ENCODE results near the gene RNF217.
"Not testable (repeated sequence)": the region's sequence is repeated elsewhere in the genome, so short reads cannot be mapped to it uniquely, and the experiment has no call there.

The RNF217 gene

GRCh38 chr6:125066964-125067363 lies 104.7 kb downstream of the RNF217 start:
- DNase-seq: no peak

- DNase-seq: no peak
Measured at GRCh38 chr6:125067552-125067951, 105.3 kb downstream of the RNF217 start.

GRCh38 chr6:125073071-125073470 lies 110.8 kb downstream of the RNF217 start:
- DNase-seq: no peak

GRCh38 chr6:125074120-125074519 lies 111.9 kb downstream of the RNF217 start:
- DNase-seq: no peak

- DNase-seq: not testable (repeated sequence)
Measured at GRCh38 chr6:125075073-125075472, 112.8 kb downstream of the RNF217 start.

GRCh38 chr6:125075741-125076481 lies 113.7 kb downstream of the RNF217 start:
- no peak for DNase-seq

GRCh38 chr6:125076482-125076742 lies 114.2 kb downstream of the RNF217 start:
- DNase-seq: no peak

- DNase-seq: no peak
Measured at GRCh38 chr6:125077453-125077852, 115.2 kb downstream of the RNF217 start.

- no peak for DNase-seq
Measured at GRCh38 chr6:125078602-125079321, 116.5 kb downstream of the RNF217 start.

GRCh38 chr6:125082908-125083683 lies 120.9 kb downstream of the RNF217 start:
- DNase-seq: no peak

GRCh38 chr6:125083684-125083990 lies 121.4 kb downstream of the RNF217 start:
- DNase-seq: no peak

- no peak for DNase-seq
Measured at GRCh38 chr6:125086716-125087115, 124.5 kb downstream of the RNF217 start.

- DNase-seq: no peak
Measured at GRCh38 chr6:125088963-125089362, 126.7 kb downstream of the RNF217 start.

GRCh38 chr6:125094563-125094962 lies 132.3 kb downstream of the RNF217 start:
- DNase-seq: no peak

GRCh38 chr6:125095580-125096301 lies 133.5 kb downstream of the RNF217 start:
- DNase-seq: no peak

GRCh38 chr6:125097186-125097585 lies 134.9 kb downstream of the RNF217 start:
- no peak for DNase-seq

- no peak for DNase-seq
Measured at GRCh38 chr6:125098253-125098652, 136.0 kb downstream of the RNF217 start.

GRCh38 chr6:125099211-125100073 lies 137.2 kb downstream of the RNF217 start:
- no peak for DNase-seq

- no peak for DNase-seq
Measured at GRCh38 chr6:125100074-125100652, 137.9 kb downstream of the RNF217 start.

- no peak for DNase-seq
Measured at GRCh38 chr6:125101128-125101527, 138.9 kb downstream of the RNF217 start.

- no peak for DNase-seq
Measured at GRCh38 chr6:125101631-125102030, 139.4 kb downstream of the RNF217 start.

- DNase-seq: no peak
Measured at GRCh38 chr6:125102411-125102810, 140.2 kb downstream of the RNF217 start.

Measured in activated CD8-positive, alpha-beta memory T cell treated with anti-CD3 and anti-CD28 coated beads, Interleukin-2, amount 50 U/mL, for 4 hours (primary cell).